Neural cell (in vitro differentiated cells): ENCODE measurements around the gene CENPX. TPM values are rescaled to one million over a fixed set of nuclear protein-coding genes. Genes with fewer than 3 reads are reported as not detected.

Experiments
- H2AFZ ChIP-seq: fragments of 200-600, 300-800 bp; sonication (generic), shearing (Covaris generic); 2 replicates; pipeline ENCODE4 v1.6.0; 2014; ENCODE audit warnings: low read depth, mild to moderate bottlenecking, antibody characterized with exemption, low read length, moderate library complexity
- H3F3A ChIP-seq: fragments of 200-600 bp; shearing (Covaris generic); 2 replicates; pipeline ENCODE4 v1.6.1; 2016; ENCODE audit warnings: mild to moderate bottlenecking, moderate library complexity, mixed read lengths, antibody characterized with exemption, low read length; ENCODE audit not compliant: insufficient read depth, poor library complexity, severe bottlenecking
- H3K27ac ChIP-seq: fragments of 200-600, 300-800 bp; sonication (generic), shearing (Covaris generic); 2 replicates; pipeline ENCODE4 v1.5.1; 2014; ENCODE audit warnings: mild to moderate bottlenecking, low read length, moderate library complexity
- H3K27me3 ChIP-seq: fragments of 300-800, 200-600 bp; sonication (generic), shearing (Covaris generic); 2 replicates; pipeline ENCODE4 v1.6.0; 2014; ENCODE audit warnings: mild to moderate bottlenecking, low read depth, low read length, moderate library complexity; ENCODE audit not compliant: insufficient read depth
- H3K36me3 ChIP-seq: fragments of 300-800, 200-600 bp; sonication (generic), shearing (Covaris generic); 2 replicates; pipeline ENCODE4 v1.5.1; 2014; ENCODE audit warnings: mild to moderate bottlenecking, antibody characterized with exemption, low read length, moderate library complexity; ENCODE audit not compliant: insufficient read depth
- H3K4me2 ChIP-seq: fragments of 300-800, 200-600 bp; sonication (generic), shearing (Covaris generic); 2 replicates; pipeline ENCODE4 v1.6.0; 2014; ENCODE audit warnings: mild to moderate bottlenecking, low read length
- H3K4me3 ChIP-seq: fragments of 300-800, 200-600 bp; sonication (generic), shearing (Covaris generic); 2 replicates; pipeline ENCODE4 v1.5.1; 2014; ENCODE audit warnings: mild to moderate bottlenecking, low read length, moderate library complexity
- H3K79me2 ChIP-seq: fragments of 200-600 bp; shearing (Covaris generic); replicated peaks from 2 replicates; pipeline ENCODE4 v1.6.0; 2014; ENCODE audit warnings: mild to moderate bottlenecking, low read length, moderate library complexity; ENCODE audit not compliant: insufficient read depth
- H3K9ac ChIP-seq: fragments of 300-800, 200-600 bp; sonication (generic), shearing (Covaris generic); 2 replicates; pipeline ENCODE4 v1.6.1; 2016; ENCODE audit warnings: mild to moderate bottlenecking, low read length, mixed read lengths
- H3K9me2 ChIP-seq: fragments of 200-600 bp; shearing (Covaris generic); 2 replicates; pipeline ENCODE4 v1.6.1; 2016; ENCODE audit warnings: mild to moderate bottlenecking, low read length, mixed read lengths; ENCODE audit not compliant: insufficient read depth
- H3K9me3 ChIP-seq: fragments of 200-600, 300-800 bp; sonication (generic), shearing (Covaris generic); 2 replicates; pipeline ENCODE4 v1.6.1; 2016; ENCODE audit warnings: mild to moderate bottlenecking, mixed run types, low read length, moderate library complexity, mixed read lengths
- H4K20me1 ChIP-seq: fragments of 200-600 bp; shearing (Covaris generic); 2 replicates; pipeline ENCODE4 v1.6.1; 2016; ENCODE audit warnings: mild to moderate bottlenecking, mixed run types; ENCODE audit not compliant: insufficient read depth
- CTCF ChIP-seq: fragments of 450-650 bp; IDR thresholded peaks from 2 replicates; pipeline ENCODE4 v1.5.1; 2014; ENCODE audit warnings: antibody characterized with exemption, mild to moderate bottlenecking, moderate library complexity; ENCODE audit not compliant: poor library complexity, severe bottlenecking
- EP300 ChIP-seq: fragments of 450-650 bp; conservative IDR thresholded peaks from 2 replicates; pipeline ENCODE4 v1.6.1; 2014; ENCODE audit warnings: antibody characterized with exemption, mild to moderate bottlenecking, moderate library complexity; ENCODE audit not compliant: poor library complexity, severe bottlenecking
- EZH2 ChIP-seq: fragments of 200-600, 300-800 bp; shearing (Covaris generic), sonication (generic); IDR thresholded peaks from 2 replicates; pipeline ENCODE4 v1.6.1; 2014; ENCODE audit warnings: antibody characterized with exemption, low read length, borderline replicate concordance, mild to moderate bottlenecking; ENCODE audit not compliant: insufficient read depth, poor library complexity, severe bottlenecking
- MXI1 ChIP-seq: fragments of 450-650 bp; conservative IDR thresholded peaks from 2 replicates; pipeline ENCODE4 v1.6.1; 2014; ENCODE audit warnings: antibody characterized with exemption, mild to moderate bottlenecking; ENCODE audit not compliant: poor library complexity, severe bottlenecking
- POLR2AphosphoS5 ChIP-seq: IDR thresholded peaks from 2 replicates; pipeline ENCODE4 v1.6.1; 2012
- RAD21 ChIP-seq: fragments of 450-650 bp; conservative IDR thresholded peaks from 2 replicates; pipeline ENCODE4 v1.6.1; 2014; ENCODE audit warnings: antibody characterized with exemption, mild to moderate bottlenecking, moderate library complexity
- REST ChIP-seq: IDR thresholded peaks from 2 replicates; pipeline ENCODE4 v1.6.1; 2012; ENCODE audit warnings: borderline replicate concordance
- SMC3 ChIP-seq: fragments of 450-650 bp; conservative IDR thresholded peaks from 2 replicates; pipeline ENCODE4 v1.6.1; 2014; ENCODE audit warnings: antibody characterized with exemption, mild to moderate bottlenecking, moderate library complexity; ENCODE audit not compliant: poor library complexity
- TAF1 ChIP-seq: IDR thresholded peaks from 2 replicates; pipeline ENCODE4 v1.6.1; 2012; ENCODE audit warnings: low read depth
- polyA plus RNA-seq: library from polyadenylated mRNA; depleted of rRNA; stranded (reverse); fragments of >200 nt; gene quantifications from 2 replicates; pipeline ENCODE4 v1.2.3, GENCODE V29; 2014

Gene CENPX
- polyA plus RNA-seq, 1 donor from 2014 or later = 205 TPM

- no peak overlapping the region for H3K9ac ChIP-seq
- no peaks in the 10 kb centered on the region for H3K9me2 ChIP-seq
- H3K4me2 ChIP-seq = no peak overlapping the region
- H3K4me3 ChIP-seq = no peak overlapping the region
- no peak overlapping the region for H3K27ac ChIP-seq
- H3K27me3 ChIP-seq = no peaks in the 10 kb centered on the region
- no peaks in the 10 kb centered on the region for H4K20me1 ChIP-seq
- no peaks in the 10 kb centered on the region for H3K36me3 ChIP-seq
- H3F3A ChIP-seq = no peaks in the 10 kb centered on the region
- no peak overlapping the region for H2AFZ ChIP-seq
- TF ChIP-seq REST (no peak), POLR2AphosphoS5 (no peak), SMC3 (no peak), RAD21 (no peak), TAF1 (no peak), EZH2 (no peak)
- H3K79me2 ChIP-seq = no peaks in the 10 kb centered on the region
- H3K9me3 ChIP-seq = no peaks in the 10 kb centered on the region
These were observed 8.2 kb downstream of the CENPX start for GRCh38 chr17:82014432-82014831.

GRCh38 chr17:82013772-82014321 lies 8.8 kb downstream of the CENPX start:
- H3K9me3 ChIP-seq = no peaks in the 10 kb centered on the region
- no peak for TF ChIP-seq CTCF
- TF ChIP-seq EP300 = no peak
- no peak for TF ChIP-seq SMC3
- no peak for TF ChIP-seq RAD21
- no peak for TF ChIP-seq POLR2AphosphoS5
- TF ChIP-seq TAF1 = no peak
- TF ChIP-seq REST = no peak
- TF ChIP-seq EZH2 = no peak
- TF ChIP-seq MXI1 = no peak
- H3K79me2 ChIP-seq = no peaks in the 10 kb centered on the region
- H3K4me2 ChIP-seq = no peak overlapping the region
- H3K9ac ChIP-seq = no peak overlapping the region
- H2AFZ ChIP-seq = no peak overlapping the region
- H3K9me2 ChIP-seq = no peaks in the 10 kb centered on the region
- H3K36me3 ChIP-seq = no peaks in the 10 kb centered on the region
- no peaks in the 10 kb centered on the region for H3F3A ChIP-seq
- H4K20me1 ChIP-seq = no peaks in the 10 kb centered on the region
- H3K27ac ChIP-seq = no peak overlapping the region
- H3K4me3 ChIP-seq = no peak overlapping the region
- no peaks in the 10 kb centered on the region for H3K27me3 ChIP-seq
